ENCODE measurements around the gene HOXC12. TPM values are rescaled to one million over a fixed set of nuclear protein-coding genes. Genes with fewer than 3 reads are reported as not detected.

Gene HOXC12
- total and polyA plus RNA-seq, 2 donors (not counting 1 experiment from before 2014, with no cell fraction given): not detected

- H3K4me3 ChIP-seq (ENCODE audit: control extremely low read depth in 1 of 5, extremely low read depth in 1 of 5, insufficient read depth in 1 of 5, low read depth in 2 of 5, low read length in 4 of 5): no peak overlapping the region
- TF ChIP-seq CTCF (IDR thresholded peaks at IDR 0.05): no peak
- no peak for TF ChIP-seq EZH2 (IDR thresholded peaks at IDR 0.05; ENCODE audit: borderline replicate concordance, insufficient read depth, low read depth, low read length, poor library complexity, severe bottlenecking)
- H3K27me3 ChIP-seq (replicated peaks in 1 of 4; ENCODE audit: control extremely low read depth in 1 of 4, control insufficient read depth in 3 of 4, insufficient read depth in 4 of 4, low read length in 3 of 4): peaks cover 0 to 97% (median 85%) of the 10 kb centered on the region in 4 experiments
- peaks cover 25 to 42% of the 10 kb centered on the region in 2 donors for H3K4me1 ChIP-seq (ENCODE audit: control insufficient read depth in 2 of 2, insufficient read depth in 2 of 2, low read length in 2 of 2)
- H3K9me3 ChIP-seq (ENCODE audit: control extremely low read depth in 1 of 3, control insufficient read depth in 2 of 3, insufficient read depth in 1 of 3, low read length in 2 of 3): peaks cover 0 to 78% (median 13%) of the 10 kb centered on the region in 3 donors
- peaks cover 2% of the 10 kb centered on the region for H3K9me3 Mint-ChIP-seq (ENCODE audit: insufficient read depth)
- intact Hi-C loops (cut with micrococcal nuclease): loop anchor here (5.0 kb wide), 1 partner anchor 35 kb away; no protein-coding TSS in a partner anchor
- no peak overlapping the region for H3K27ac ChIP-seq (ENCODE audit: low read length in 2 of 2)
- H3K79me2 ChIP-seq (ENCODE audit: control insufficient read depth, insufficient read depth, low read length): no peaks in the 10 kb centered on the region
- H3K9ac ChIP-seq (ENCODE audit: low read length): no peak overlapping the region
- no peak overlapping the region for H2AFZ ChIP-seq (ENCODE audit: insufficient read depth, low read depth, low read length, poor library complexity, severe bottlenecking)
- POLR2A ChIA-PET: interaction anchor here (0.6 to 0.7 kb wide), 2 partner anchors 15 to 228 kb away, joined by 3 to 12 read pairs; no protein-coding TSS in a partner anchor
- peaks cover 83% of the 10 kb centered on the region for H3K27me3 Mint-ChIP-seq
- CTCF ChIA-PET: no interaction called here
- WGBS (ENCODE audit: insufficient coverage): no CpG with 5 or more reads among the region's 9 CpGs
- H4K20me1 ChIP-seq (ENCODE audit: control insufficient read depth, insufficient read depth, low read length, poor library complexity, severe bottlenecking): no peaks in the 10 kb centered on the region
- H3K4me2 ChIP-seq (replicated peaks; ENCODE audit: low read depth, low read length, poor library complexity, severe bottlenecking): no peak overlapping the region
- no peak overlapping the region for H3K4me3 Mint-ChIP-seq
- H3K36me3 ChIP-seq (replicated peaks in 1 of 2; ENCODE audit: control extremely low read depth in 1 of 2, control insufficient read depth in 1 of 2, extremely low read depth in 1 of 2, insufficient read depth in 2 of 2, low read length in 1 of 2): no peaks in the 10 kb centered on the region
- peaks cover 21% of the 10 kb centered on the region for H3K4me1 Mint-ChIP-seq
- no peak for DNase-seq
- ATAC-seq (ENCODE audit: low read depth): no peak
- H3K27ac Mint-ChIP-seq: no peak overlapping the region
Measured at GRCh38 chr12:53976823-53977595, 22.3 kb downstream of the HOXC12 start.
